ENCODE data around the gene PRSS38.

Gene PRSS38

DNA sequence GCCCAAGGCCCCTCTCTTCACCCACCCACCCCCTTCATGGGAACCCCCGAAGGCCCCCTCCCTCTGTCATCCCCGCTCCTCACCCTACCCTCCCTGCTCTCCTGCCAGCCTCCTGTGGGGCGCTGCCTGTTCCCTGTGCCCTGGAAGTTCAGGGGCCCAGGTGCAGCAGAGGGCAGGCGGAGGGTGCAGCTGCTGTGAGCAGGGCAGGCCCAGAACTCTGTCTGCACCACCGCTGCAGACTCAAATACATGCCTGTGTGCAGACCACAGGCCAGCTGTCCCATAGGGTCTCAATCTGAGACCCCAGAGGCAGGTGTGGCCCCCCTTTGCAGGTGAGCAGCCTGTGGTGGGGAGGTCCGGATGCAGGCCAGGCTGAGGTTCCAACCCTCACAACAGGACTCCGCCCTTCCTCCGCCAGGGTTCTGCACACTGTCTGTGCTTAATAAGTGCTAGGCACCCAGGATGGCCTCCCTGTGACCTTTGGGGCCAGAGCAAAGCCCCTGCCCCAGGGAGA is 69.7 kb downstream of the PRSS38 start:
- DNase-seq (ENCODE audit: low read depth in 2 of 3, low spot score in 1 of 3) = no peak

GRCh38 chr1:227885648-227886502 is 70.4 kb downstream of the PRSS38 start:
- no peak for DNase-seq (ENCODE audit: low read depth in 2 of 3, low spot score in 1 of 3)

- DNase-seq (ENCODE audit: low read depth in 2 of 3, low spot score in 1 of 3) = no peak
Observed at GRCh38 chr1:227886503-227886961, 71.1 kb downstream of the PRSS38 start.

GRCh38 chr1:227886993-227887696 is 71.7 kb downstream of the PRSS38 start:
- no peak for DNase-seq (ENCODE audit: low read depth in 2 of 3, low spot score in 1 of 3)

DNA sequence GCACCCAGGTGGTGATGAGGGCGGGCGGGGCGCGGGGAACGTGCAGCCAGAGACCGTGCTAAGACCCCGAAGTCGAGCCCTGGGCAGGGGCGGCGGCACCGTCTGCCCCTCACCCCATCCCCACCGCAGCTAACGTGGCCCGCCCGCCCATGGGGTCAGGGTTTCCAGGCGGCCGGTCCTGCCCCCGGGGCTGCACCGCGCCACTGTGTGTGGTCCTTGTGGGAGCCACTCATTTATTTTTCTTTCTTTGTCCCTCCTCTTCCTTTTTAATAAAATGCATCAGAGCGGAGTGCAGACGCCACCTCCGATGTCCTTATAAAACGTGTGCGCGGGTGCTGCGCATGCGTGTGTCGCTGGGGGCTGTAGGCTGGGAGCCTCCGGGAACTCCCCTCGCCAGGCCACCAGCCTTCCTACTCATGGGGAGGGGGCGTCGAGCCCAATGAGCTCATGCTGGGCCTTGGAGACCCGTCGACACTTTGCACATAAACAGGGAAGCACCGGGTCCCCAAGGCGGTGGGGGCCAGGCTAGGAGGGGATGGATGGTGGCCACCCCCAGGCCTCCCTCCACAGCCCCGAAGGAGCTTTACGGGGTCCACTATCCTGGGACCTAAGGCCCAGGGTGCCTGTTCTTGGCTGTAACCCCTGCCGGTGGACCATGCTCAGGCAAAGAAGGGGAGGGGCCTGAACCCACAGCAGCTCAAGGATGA is 72.4 kb downstream of the PRSS38 start:
- no peak for DNase-seq (ENCODE audit: low read depth in 2 of 3, low spot score in 1 of 3)

DNA sequence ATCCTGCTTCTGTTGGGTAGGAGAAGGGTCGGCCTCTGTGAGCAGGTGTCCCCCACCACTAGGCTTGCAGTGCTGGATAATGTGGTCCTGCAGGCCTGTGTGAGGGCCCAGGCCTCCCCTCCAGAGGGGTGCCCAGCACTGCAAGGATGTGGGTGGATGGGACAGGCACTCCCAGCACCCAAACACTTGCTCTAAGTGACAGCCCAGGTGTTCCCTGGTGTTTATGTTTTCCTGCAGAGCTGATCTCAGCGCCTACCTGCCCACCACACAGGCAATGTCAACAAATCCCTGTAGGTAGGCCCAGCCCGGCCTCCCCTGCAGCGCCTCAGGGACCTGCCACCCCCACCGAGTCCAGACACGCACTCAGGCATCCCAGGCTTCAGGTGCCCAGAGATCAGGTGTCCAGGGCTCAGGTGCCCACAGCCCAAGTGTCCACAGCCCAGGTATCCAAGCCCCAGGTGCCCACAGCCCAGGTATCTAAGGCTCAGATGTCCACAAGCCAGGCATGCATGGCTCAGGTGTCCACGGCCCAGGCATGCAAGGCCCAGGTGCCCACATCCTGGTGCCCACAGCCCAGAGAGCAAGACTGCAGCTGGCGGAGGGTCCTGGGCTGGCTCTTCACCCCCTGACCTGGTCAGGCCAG is 73.0 kb downstream of the PRSS38 start:
- no peak for DNase-seq (ENCODE audit: low read depth in 2 of 3, low spot score in 1 of 3)

GRCh38 chr1:227889047-227889862 is 73.8 kb downstream of the PRSS38 start:
- DNase-seq (ENCODE audit: low read depth in 2 of 3, low spot score in 1 of 3) = no peak

DNA sequence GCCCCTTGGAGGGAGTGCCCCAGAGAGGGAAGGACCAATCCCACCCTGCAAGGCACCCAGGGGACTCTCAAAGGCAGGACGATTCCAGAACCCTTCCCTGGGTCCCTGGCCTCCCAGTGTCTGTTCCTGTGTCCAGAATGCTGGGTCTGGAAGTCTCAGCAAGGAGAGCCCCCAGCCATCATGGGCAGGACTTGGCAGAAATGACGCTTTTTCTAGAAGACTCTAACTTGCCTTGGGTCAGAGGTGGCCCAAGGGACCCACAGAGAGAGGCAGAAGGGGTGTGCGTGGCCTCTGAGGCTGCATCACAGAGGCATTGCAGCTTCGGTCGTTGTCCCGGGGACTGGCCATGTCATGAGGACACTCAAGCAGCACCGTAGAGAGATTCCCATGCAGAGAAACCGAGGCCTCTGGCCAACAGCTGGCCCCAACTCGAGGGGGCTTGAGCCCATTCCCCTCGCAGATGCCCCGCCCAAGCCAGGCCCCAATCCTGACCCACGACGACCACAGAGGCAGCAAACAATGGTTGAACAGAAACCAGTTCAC is 74.5 kb downstream of the PRSS38 start:
- no peak for DNase-seq (ENCODE audit: low read depth in 2 of 3, low spot score in 1 of 3)

GRCh38 chr1:227890451-227891222 is 75.2 kb downstream of the PRSS38 start:
- no peak for DNase-seq (ENCODE audit: low read depth in 2 of 3, low spot score in 1 of 3)

GRCh38 chr1:227891223-227891954 is 75.9 kb downstream of the PRSS38 start:
- no peak for DNase-seq (ENCODE audit: low read depth in 2 of 3, low spot score in 1 of 3)

- DNase-seq (ENCODE audit: low read depth in 2 of 3, low spot score in 1 of 3) = no peak
Observed at GRCh38 chr1:227891955-227892488, 76.5 kb downstream of the PRSS38 start.

DNA sequence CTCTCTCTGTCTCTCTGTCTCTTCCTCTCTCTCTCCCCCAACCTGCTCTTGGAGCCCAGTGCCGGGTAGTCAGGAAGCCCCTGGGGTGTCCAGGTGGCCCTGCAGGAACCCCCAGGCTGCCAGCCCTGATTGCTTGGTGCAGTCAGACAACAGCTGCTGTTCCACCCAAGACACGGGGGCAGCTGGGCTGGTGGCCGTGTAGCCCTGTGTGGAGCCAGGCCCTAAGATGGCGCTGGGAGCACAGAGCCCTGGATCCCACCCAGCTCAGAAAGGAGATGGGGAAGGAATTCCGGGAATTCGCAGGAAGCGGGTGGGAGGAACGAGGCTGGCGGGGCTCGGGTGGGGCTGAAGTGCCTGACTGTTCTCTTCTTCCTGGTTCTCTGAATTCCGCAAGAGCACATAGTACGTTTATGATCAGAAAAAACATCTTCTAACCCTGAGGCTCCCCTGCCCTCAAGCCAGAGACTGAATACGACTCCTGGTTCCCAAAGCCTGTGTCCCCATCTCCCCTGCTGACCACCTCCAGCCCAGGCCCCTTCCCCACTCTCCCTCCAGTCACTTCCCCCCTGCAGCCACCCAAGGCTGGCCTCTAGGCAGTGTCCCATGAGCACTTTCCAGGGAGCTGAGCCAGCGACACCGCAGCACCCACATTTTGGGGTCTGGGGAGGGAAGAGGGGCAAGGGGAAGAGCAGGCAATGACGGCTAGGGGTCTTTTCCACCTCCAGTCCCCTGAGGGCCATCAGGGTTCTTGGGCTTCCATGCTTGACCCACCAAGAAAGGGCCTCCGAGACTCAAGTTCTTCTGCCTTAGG is 77.2 kb downstream of the PRSS38 start:
- no peak for DNase-seq (ENCODE audit: low read depth in 2 of 3, low spot score in 1 of 3)

GRCh38 chr1:227893300-227893948 is 77.9 kb downstream of the PRSS38 start:
- no peak for DNase-seq (ENCODE audit: low read depth in 2 of 3, low spot score in 1 of 3)

DNA sequence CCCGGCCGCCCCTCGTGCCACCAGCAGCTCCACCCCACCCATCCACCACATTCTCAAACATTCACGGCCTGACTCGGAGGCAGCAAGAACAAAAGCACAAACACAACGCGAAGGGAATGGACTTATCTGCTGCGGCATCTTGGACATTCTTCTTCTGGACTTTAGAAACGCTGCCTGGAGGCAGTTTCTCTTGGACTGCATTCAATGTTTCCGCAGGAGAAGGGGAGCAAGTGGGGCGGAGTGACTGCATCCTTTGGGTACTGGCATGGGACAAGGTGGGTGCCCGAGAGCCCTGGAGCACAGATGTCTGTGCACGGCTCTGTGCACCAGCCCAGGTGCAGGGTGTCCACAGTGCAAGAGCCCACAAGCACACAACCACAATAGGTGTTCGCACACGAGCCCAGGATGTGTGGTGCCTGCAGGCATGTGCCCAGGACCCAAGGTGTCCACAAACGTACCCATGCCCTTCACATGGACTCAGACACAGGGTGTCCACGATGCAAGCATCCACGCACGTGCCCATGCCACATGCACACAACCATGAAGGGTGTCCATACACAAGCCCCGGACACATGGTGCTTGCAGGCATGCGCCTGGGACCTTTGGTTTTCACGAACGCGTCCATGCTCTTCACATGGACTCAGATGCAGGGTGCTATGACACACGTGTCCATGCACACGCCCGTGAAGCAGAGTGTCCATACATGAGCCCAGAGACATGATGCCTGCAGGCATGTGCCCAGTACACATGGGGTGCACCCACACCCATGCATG is 78.7 kb downstream of the PRSS38 start:
- no peak for DNase-seq (ENCODE audit: low read depth in 2 of 3, low spot score in 1 of 3)

GRCh38 chr1:227894831-227895451 is 79.5 kb downstream of the PRSS38 start:
- DNase-seq (ENCODE audit: low read depth in 2 of 3, low spot score in 1 of 3) = no peak

Data from stimulated activated CD4-positive, alpha-beta T cell treated with anti-CD3 and anti-CD28 coated beads, Interleukin-12 subunit alpha, Interleukin-12 subunit beta, amount 100 ng/mL, for 48 hours (primary cell).